Ishikawa (cell line): ENCODE measurements around the gene MSH2.

ENCODE experiments used
- EP300 ChIP-seq: IDR thresholded peaks from 2 replicates; pipeline ENCODE4 v1.6.1; 2012; ENCODE audit warnings: borderline replicate concordance
- USF1 ChIP-seq: IDR thresholded peaks from 2 replicates; pipeline ENCODE4 v1.6.1; 2012
- YY1 ChIP-seq: IDR thresholded peaks from 2 replicates; pipeline ENCODE4 v1.6.1; 2012; ENCODE audit warnings: low read depth

GRCh38 chr2:47375307-47375706 is 27.6 kb upstream of the MSH2 start:
- no peak for TF ChIP-seq EP300
- TF ChIP-seq YY1 = no peak
- no peak for TF ChIP-seq USF1
